HCT116 (cell line): ENCODE data around the gene GJB5. TPM values are rescaled to one million over a fixed set of nuclear protein-coding genes. Genes with fewer than 3 reads are reported as not detected.

Experiments used
- ATAC-seq: fragments of 200-7000 bp; cut with Tn5 transposase; 2 replicates; pipeline ENCODE4 v1.9.1; 2020; ENCODE audit warnings: mild to moderate bottlenecking, moderate library complexity
- BruUV-seq: library from RNA; stranded (reverse); fragments of 400-500 nt; replicated peaks from 2 replicates; lab custom pipeline; 2021; lab: Mats Ljungman, UMichigan
- CTCF ChIA-PET: fragments of 300-600 bp; sonication (Branson Sonifier 250); formaldehyde crosslinking; loops from one replicate; lab custom pipeline; 2021; ENCODE audit warnings: antibody characterized with exemption; lab: Charles Lee
- POLR2A ChIA-PET: fragments of 300-600, 350-600 bp; sonication (Branson Sonifier 250); formaldehyde crosslinking; loops from one replicate; lab custom pipeline; 2021; ENCODE audit warnings: antibody characterized with exemption; lab: Charles Lee
- RAD21 ChIA-PET, 2 experiments: fragments of 300-600 bp; sonication (Branson Sonifier 250); formaldehyde crosslinking; loops; one replicate each; lab custom pipeline; 2023; ENCODE audit warnings: low total read pairs in 2 of 2; ENCODE audit not compliant: uncharacterized antibody in 2 of 2, unreplicated experiment in 2 of 2, low non-redundant PET in 1 of 2; lab: Charles Lee
- DNase-seq: peaks from one replicate; pipeline ENCODE4 v3.0.0-alpha.2; 2010; ENCODE audit warnings: low read depth, low spot score
- H2AFZ ChIP-seq: fragments of 200-600 bp; shearing (Covaris generic), sonication (generic); 2 replicates; pipeline ENCODE4 v1.6.1; 2017; ENCODE audit warnings: low read depth, mixed run types, mixed read lengths, antibody characterized with exemption, low read length; ENCODE audit not compliant: poor library complexity, severe bottlenecking
- H3K27ac ChIP-seq: 2 replicates; pipeline ENCODE4 v1.5.1; 2012; ENCODE audit warnings: low read depth, low read length
- H3K27me3 ChIP-seq: fragments of 200-600 bp; sonication (generic); 2 replicates; pipeline ENCODE4 v1.6.1; 2016; ENCODE audit warnings: mixed run types, low read length, mixed read lengths; ENCODE audit not compliant: insufficient read depth
- H3K36me3 ChIP-seq, 2 experiments: fragments of 200-500 bp in 1 of 2; fragments of 200-600 bp in 1 of 2; sonication (Bioruptor generic) in 1 of 2; sonication (generic) in 1 of 2; 2 replicates each; pipeline versions ENCODE4 v1.5.1 to v1.6.1; 2014 to 2016; ENCODE audit warnings: low read length in 2 of 2, inconsistent platforms in 1 of 2, mixed read lengths in 1 of 2, mixed run types in 1 of 2; ENCODE audit not compliant: insufficient read depth in 2 of 2, control insufficient read depth in 1 of 2
- H3K4me1 ChIP-seq, 2 experiments: fragments of 200-600 bp in 1 of 2; sonication (generic) in 1 of 2; 2 replicates each; pipeline versions ENCODE4 v1.5.1 to v1.6.1; 2012 to 2017; ENCODE audit warnings: low read length in 2 of 2, inconsistent platforms in 1 of 2, mild to moderate bottlenecking in 1 of 2, mixed read lengths in 1 of 2, mixed run types in 1 of 2, moderate library complexity in 1 of 2; ENCODE audit not compliant: insufficient read depth in 2 of 2, control insufficient read depth in 1 of 2
- H3K4me2 ChIP-seq: fragments of 200-600 bp; sonication (generic); 2 replicates; pipeline ENCODE4 v1.6.1; 2017; ENCODE audit warnings: mixed run types, low read length, mixed read lengths
- H3K4me3 ChIP-seq, 2 experiments: fragments of 200-600 bp in 1 of 2; sonication (generic) in 1 of 2; replicated peaks in 1 of 2; 2 replicates each; pipeline ENCODE4 v1.5.1; 2011 to 2016; ENCODE audit warnings: low read length in 2 of 2, control low read depth in 1 of 2, low read depth in 1 of 2, mild to moderate bottlenecking in 1 of 2, mixed read lengths in 1 of 2, mixed run types in 1 of 2
- H3K79me2 ChIP-seq: fragments of 200-600 bp; sonication (generic); 2 replicates; pipeline ENCODE4 v1.6.1; 2017; ENCODE audit warnings: mild to moderate bottlenecking, mixed run types, low read length, moderate library complexity, mixed read lengths; ENCODE audit not compliant: insufficient read depth
- H3K9ac ChIP-seq: fragments of 200-600 bp; sonication (generic); 2 replicates; pipeline ENCODE4 v1.6.1; 2016; ENCODE audit warnings: low read length, mixed read lengths
- H3K9me2 ChIP-seq: fragments of 200-600 bp; sonication (generic), shearing (Covaris generic); 2 replicates; pipeline ENCODE4 v1.6.1; 2017; ENCODE audit warnings: mixed run types, mild to moderate bottlenecking, moderate library complexity; ENCODE audit not compliant: insufficient read depth
- H3K9me3 ChIP-seq, 2 experiments: fragments of 200-500 bp in 1 of 2; fragments of 200-600 bp in 1 of 2; sonication (Bioruptor generic) in 1 of 2; sonication (generic) in 1 of 2; 2 replicates each; pipeline ENCODE4 v1.6.1; 2014 to 2017; ENCODE audit warnings: low read length in 2 of 2, mixed read lengths in 2 of 2, inconsistent platforms in 1 of 2, low read depth in 1 of 2, mild to moderate bottlenecking in 1 of 2, mixed run types in 1 of 2, moderate library complexity in 1 of 2; ENCODE audit not compliant: control insufficient read depth in 1 of 2, insufficient read depth in 1 of 2
- H4K20me1 ChIP-seq: fragments of 200-600 bp; sonication (generic), shearing (Covaris generic); 2 replicates; pipeline ENCODE4 v1.6.1; 2017; ENCODE audit warnings: mixed run types, mild to moderate bottlenecking, moderate library complexity; ENCODE audit not compliant: insufficient read depth
- CTCF ChIP-seq, 3 experiments: fragments of 200-600 bp in 1 of 3; sonication (generic) in 1 of 3; IDR thresholded peaks in 2 of 3; conservative IDR thresholded peaks in 1 of 3; 2 replicates each; pipeline ENCODE4 v1.5.1; 2012 to 2017; ENCODE audit warnings: low read depth in 2 of 3, low read length in 2 of 3, antibody characterized with exemption in 1 of 3, borderline replicate concordance in 1 of 3, control low read depth in 1 of 3, mild to moderate bottlenecking in 1 of 3, mixed read lengths in 1 of 3, mixed run types in 1 of 3, moderate library complexity in 1 of 3; ENCODE audit not compliant: insufficient read depth in 1 of 3
- ELF1 ChIP-seq: IDR thresholded peaks from 2 replicates; pipeline ENCODE4 v1.6.1; 2012; ENCODE audit warnings: low read depth, borderline replicate concordance
- JUND ChIP-seq: IDR thresholded peaks from 2 replicates; pipeline ENCODE4 v1.6.1; 2012
- MAX ChIP-seq: IDR thresholded peaks from 2 replicates; pipeline ENCODE4 v1.6.1; 2012
- SP1 ChIP-seq: IDR thresholded peaks from 2 replicates; pipeline ENCODE4 v1.6.1; 2012; ENCODE audit warnings: low read depth
- SRF ChIP-seq: IDR thresholded peaks from 2 replicates; pipeline ENCODE4 v1.6.1; 2012; ENCODE audit warnings: low read depth
- intact Hi-C: fragments of 100-400 bp; cut with micrococcal nuclease; formaldehyde crosslinking; loops from 2 replicates; pipeline ENCODE4 v1.10.0; 2022
- total RNA-seq: library from RNA; stranded (reverse); gene quantifications from one replicate; pipeline ENCODE4 v1.2.1, GENCODE V29; 2021; ENCODE audit not compliant: unreplicated experiment

Gene GJB5
- total RNA-seq, 1 experiment from 2014 or later, result 4.6 TPM

- Histone ChIP-seq H3K4me3 (no peak overlapping the region), H3K9ac (no peak overlapping the region), H3K4me2 (no peak overlapping the region), H3K79me2 (no peaks in the 10 kb centered on the region), H3K36me3 (no peaks in the 10 kb centered on the region), H3K4me1 (peaks cover 3 to 12% of the 10 kb centered on the region in 2 experiments; a peak in 3 of 4 replicates), H3K9me3 (no peaks in the 10 kb centered on the region), H3K9me2 (no peaks in the 10 kb centered on the region), H2AFZ (no peak overlapping the region), H3K27me3 (no peaks in the 10 kb centered on the region), H4K20me1 (no peaks in the 10 kb centered on the region), H3K27ac (no peak overlapping the region)
- CTCF ChIA-PET, result interaction anchor here (0.8 kb wide), 1 partner anchor 106 kb away, joined by 3 read pairs; no protein-coding TSS in a partner anchor
- ATAC-seq (no peak), DNase-seq (no peak)
- POLR2A ChIA-PET, result no interaction called here
- TF ChIP-seq ELF1 (no peak), JUND (no peak), SRF (no peak), MAX (no peak), SP1 (no peak), CTCF (IDR thresholded peaks at IDR 0.05 in 2 of 3, conservative IDR thresholded peaks at IDR 0.05 in 1 of 3; ENCODE audit: borderline replicate concordance in 1 of 3, insufficient read depth in 1 of 3, low read depth in 2 of 3, low read length in 2 of 3) (peak in 1 of 3 experiments; percentile 21; a peak in 1 of 6 replicates)
- BruUV-seq, result no TSS peak
- RAD21 ChIA-PET, result interaction anchor here in 1 of 2 experiments (0.7 kb wide), 1 partner anchor 282 kb away, joined by 3 read pairs; no protein-coding TSS in a partner anchor
- intact Hi-C loops, result loop anchor here (10.0 kb wide), 1 partner anchor 1011 kb away; no protein-coding TSS in a partner anchor
These were observed 8.7 kb upstream of the GJB5 start for GRCh38 chr1:34746101-34746500.
